Inferior parietal cortex (tissue), 1 donor: ENCODE measurements around the gene LTBP1.
"Not testable (repeated sequence)": the region's sequence is repeated elsewhere in the genome, so short reads cannot be mapped to it uniquely, and the experiment has no call there.

Experiments
- DNase-seq: peaks from one replicate; pipeline ENCODE4 v3.0.0-alpha.2; 2016; ENCODE audit errors: extremely low spot score

The LTBP1 gene

GRCh38 chr2:33225350-33225749 is 278.6 kb downstream of the LTBP1 start:
- no peak for DNase-seq

GRCh38 chr2:33226546-33226945 is 279.8 kb downstream of the LTBP1 start:
- no peak for DNase-seq

GRCh38 chr2:33229646-33230045 is 282.9 kb downstream of the LTBP1 start:
- DNase-seq = no peak

GRCh38 chr2:33230195-33230594 is 283.4 kb downstream of the LTBP1 start:
- no peak for DNase-seq

GRCh38 chr2:33230842-33231241 is 284.1 kb downstream of the LTBP1 start:
- DNase-seq = no peak

GRCh38 chr2:33235559-33235958 is 288.8 kb downstream of the LTBP1 start:
- not testable (repeated sequence) for DNase-seq

GRCh38 chr2:33236482-33237385 is 290.0 kb downstream of the LTBP1 start:
- DNase-seq = no peak

- DNase-seq = no peak
Measured at GRCh38 chr2:33238111-33238510, 291.4 kb downstream of the LTBP1 start.

- no peak for DNase-seq
Measured at GRCh38 chr2:33240178-33240577, 293.4 kb downstream of the LTBP1 start.

- no peak for DNase-seq
Measured at GRCh38 chr2:33241072-33241471, 294.3 kb downstream of the LTBP1 start.

- DNase-seq = no peak
Measured at GRCh38 chr2:33241581-33241980, 294.8 kb downstream of the LTBP1 start.

GRCh38 chr2:33242845-33243244 is 296.1 kb downstream of the LTBP1 start:
- DNase-seq = no peak

GRCh38 chr2:33246432-33246831 is 299.7 kb downstream of the LTBP1 start:
- DNase-seq = no peak

GRCh38 chr2:33247365-33247764 is 300.6 kb downstream of the LTBP1 start:
- DNase-seq = no peak

- DNase-seq = no peak
Measured at GRCh38 chr2:33250417-33251029, 303.8 kb downstream of the LTBP1 start.

GRCh38 chr2:33256162-33256755 is 309.5 kb downstream of the LTBP1 start:
- no peak for DNase-seq

- no peak for DNase-seq
Measured at GRCh38 chr2:33258387-33258786, 311.6 kb downstream of the LTBP1 start.

- DNase-seq = no peak
Measured at GRCh38 chr2:33262097-33262496, 315.3 kb downstream of the LTBP1 start.

GRCh38 chr2:33264766-33265165 is 318.0 kb downstream of the LTBP1 start:
- no peak for DNase-seq

- no peak for DNase-seq
Measured at GRCh38 chr2:33265584-33266338, 319.0 kb downstream of the LTBP1 start.

- DNase-seq = no peak
Measured at GRCh38 chr2:33266467-33266866, 319.7 kb downstream of the LTBP1 start.

GRCh38 chr2:33267043-33267442 is 320.3 kb downstream of the LTBP1 start:
- DNase-seq = no peak
